Liver (tissue), 9 donors: ENCODE results near the gene RAB11A. TPM values are rescaled to one million over a fixed set of nuclear protein-coding genes. Genes with fewer than 3 reads are reported as not detected.

Source experiments
- DNase-seq: peaks from one replicate; pipeline ENCODE4 v3.0.0-alpha.2; 2017; ENCODE audit warnings: low spot score
- H3K27ac ChIP-seq, 2 donors: one replicate each; pipeline ENCODE4 v1.7.0; 2013; ENCODE audit warnings: inconsistent platforms in 2 of 2, low read length in 2 of 2, control low read depth in 1 of 2, low read depth in 1 of 2, mild to moderate bottlenecking in 1 of 2
- H3K27me3 ChIP-seq, 4 donors: one replicate each; pipeline versions ENCODE4 v1.6.1 to v1.7.0; 2013; ENCODE audit warnings: low read length in 3 of 4, inconsistent platforms in 1 of 4, mild to moderate bottlenecking in 1 of 4, moderate library complexity in 1 of 4; ENCODE audit not compliant: control insufficient read depth in 4 of 4, insufficient read depth in 4 of 4
- H3K36me3 ChIP-seq, 4 donors: one replicate each; pipeline versions ENCODE4 v1.6.1 to v1.7.0; 2013; ENCODE audit warnings: low read length in 3 of 4, mild to moderate bottlenecking in 3 of 4, low read depth in 1 of 4, moderate library complexity in 1 of 4; ENCODE audit not compliant: control insufficient read depth in 4 of 4, insufficient read depth in 3 of 4
- H3K4me1 ChIP-seq, 4 donors: one replicate each; pipeline versions ENCODE4 v1.6.1 to v1.7.0; 2013; ENCODE audit warnings: low read length in 3 of 4, mild to moderate bottlenecking in 3 of 4, moderate library complexity in 1 of 4; ENCODE audit not compliant: control insufficient read depth in 4 of 4, insufficient read depth in 4 of 4
- H3K4me3 ChIP-seq, 3 donors: one replicate each; pipeline versions ENCODE4 v1.6.1 to v1.7.0; 2013; ENCODE audit warnings: low read length in 3 of 3, control low read depth in 1 of 3, low read depth in 1 of 3, mild to moderate bottlenecking in 1 of 3
- H3K9ac ChIP-seq, 2 donors: one replicate each; pipeline ENCODE4 v1.7.0; 2013; ENCODE audit warnings: low read length in 2 of 2, mild to moderate bottlenecking in 2 of 2, moderate library complexity in 2 of 2, control low read depth in 1 of 2, low read depth in 1 of 2
- H3K9me3 ChIP-seq, 4 donors: one replicate each; pipeline versions ENCODE4 v1.6.1 to v1.7.0; 2013; ENCODE audit warnings: low read length in 3 of 4; ENCODE audit not compliant: control insufficient read depth in 4 of 4
- EGR1 ChIP-seq, 2 donors: IDR thresholded peaks; 2 replicates each; pipeline ENCODE4 v1.6.1; 2016 to 2018; ENCODE audit warnings: antibody characterized with exemption in 2 of 2, low read depth in 2 of 2
- FOXA1 ChIP-seq: IDR thresholded peaks from 2 replicates; pipeline ENCODE4 v1.6.1; 2016; ENCODE audit warnings: antibody characterized with exemption
- FOXA2 ChIP-seq: IDR thresholded peaks from 2 replicates; pipeline ENCODE4 v1.6.1; 2016; ENCODE audit warnings: antibody characterized with exemption
- GABPA ChIP-seq, 2 donors: IDR thresholded peaks in 1 of 2; conservative IDR thresholded peaks in 1 of 2; 2 replicates each; pipeline ENCODE4 v1.6.1; 2016; ENCODE audit warnings: antibody characterized with exemption in 2 of 2, mild to moderate bottlenecking in 1 of 2, moderate library complexity in 1 of 2
- HNF4A ChIP-seq, 2 donors: conservative IDR thresholded peaks; 2 replicates each; pipeline ENCODE4 v1.6.1; 2016; ENCODE audit warnings: antibody characterized with exemption in 2 of 2, mild to moderate bottlenecking in 2 of 2
- HNF4G ChIP-seq: IDR thresholded peaks from 2 replicates; pipeline ENCODE4 v1.6.1; 2016; ENCODE audit warnings: antibody characterized with exemption
- JUND ChIP-seq, 2 donors: IDR thresholded peaks; 2 replicates each; pipeline ENCODE4 v1.6.1; 2016; ENCODE audit warnings: antibody characterized with exemption in 2 of 2
- NR2F2 ChIP-seq: IDR thresholded peaks from 2 replicates; pipeline ENCODE4 v1.6.1; 2016; ENCODE audit warnings: antibody characterized with exemption
- RXRA ChIP-seq, 2 donors: IDR thresholded peaks; 2 replicates each; pipeline ENCODE4 v1.6.1; 2017 to 2018; ENCODE audit warnings: antibody characterized with exemption in 2 of 2, mild to moderate bottlenecking in 1 of 2
- SP1 ChIP-seq: IDR thresholded peaks from 2 replicates; pipeline ENCODE4 v1.6.1; 2018; ENCODE audit warnings: antibody characterized with exemption, mild to moderate bottlenecking
- YY1 ChIP-seq: IDR thresholded peaks from 2 replicates; pipeline ENCODE4 v1.6.1; 2016; ENCODE audit warnings: antibody characterized with exemption, mild to moderate bottlenecking
- WGBS: extraction: QIAGEN DNeasy Blood & Tissue Kit; methylation state at CpG from one replicate; pipeline ENCODE4 v1.1.7; 2013; 5-methylcytosine and 5-hydroxymethylcytosine counted together
- polyA plus RNA-seq, 2 donors: library from polyadenylated mRNA; stranded (reverse) in 1 of 2; unstranded in 1 of 2; fragments of 200-250 nt in 1 of 2; fragments of >200 nt in 1 of 2; fragmentation: Nextera tagmentation in 1 of 2; extraction: Ambion mirVana in 1 of 2; gene quantifications; one replicate each; pipeline versions ENCODE4 v1.2.1 to v1.2.3, GENCODE V29; 2013 to 2015
- total RNA-seq, 2 donors: library from RNA; depleted of rRNA; stranded (reverse); fragments of >200 nt; gene quantifications; one replicate each; pipeline ENCODE4 v1.2.3, GENCODE V29; 2014
- TF ChIP-seq, protein P1 (sequence below): IDR thresholded peaks from 2 replicates; pipeline ENCODE4 v1.6.1; 2016; ENCODE audit warnings: antibody characterized with exemption
- TF ChIP-seq, protein P2 (sequence below): fragments of 150-350 bp; IDR thresholded peaks from 2 replicates; pipeline ENCODE4 v1.5.1; 2017; ENCODE audit warnings: improper control_type of control experiment, low read depth, low read length; ENCODE audit not compliant: missing input control
- TF ChIP-seq, protein P3 (sequence below): IDR thresholded peaks from 2 replicates; pipeline ENCODE4 v1.6.1; 2016; ENCODE audit warnings: antibody characterized with exemption
- TF ChIP-seq, protein P4 (sequence below): IDR thresholded peaks from 2 replicates; pipeline ENCODE4 v1.6.1; 2016; ENCODE audit warnings: antibody characterized with exemption, mild to moderate bottlenecking
- donor health status: healthy.
- donor health status: healthy.
- donor health status: healthy.
- donor health status: healthy.
- donor health status: healthy.

Gene RAB11A
- total and polyA plus RNA-seq, 4 donors = 40.6 to 100 (median 81.7) TPM

DNA sequence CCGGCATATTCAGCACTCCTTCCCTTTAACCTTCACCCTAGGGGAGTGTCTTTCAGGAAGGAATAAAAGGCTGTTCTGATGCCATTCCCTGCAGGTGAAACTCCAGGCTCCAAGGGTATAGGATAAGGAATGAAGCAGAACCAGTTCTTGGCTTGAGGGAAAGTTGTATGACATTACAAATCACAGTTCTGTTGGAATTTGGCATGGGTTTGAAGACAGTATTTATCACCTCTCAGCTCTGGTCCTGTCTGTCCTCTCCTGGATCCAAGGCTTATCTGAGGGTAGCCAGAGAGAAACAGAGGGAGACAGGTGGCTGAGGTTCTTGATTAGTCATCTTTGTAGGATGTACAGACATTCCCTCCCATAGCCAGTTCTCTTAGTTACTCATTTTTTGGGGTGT, 37.1 kb downstream of the RAB11A start:
- H3K4me3 ChIP-seq = no peak overlapping the region
- DNase-seq = no peak
- no peaks in the 10 kb centered on the region for H3K9me3 ChIP-seq
- no peak overlapping the region for H3K27ac ChIP-seq
- H3K9ac ChIP-seq = no peak overlapping the region
- WGBS = 86% methylated on average over 1 of the region's 1 CpG
- H3K36me3 ChIP-seq = peaks cover 0 to 23% (median 5%) of the 10 kb centered on the region in 4 donors
- H3K27me3 ChIP-seq = no peaks in the 10 kb centered on the region
- TF ChIP-seq, protein P1, sequence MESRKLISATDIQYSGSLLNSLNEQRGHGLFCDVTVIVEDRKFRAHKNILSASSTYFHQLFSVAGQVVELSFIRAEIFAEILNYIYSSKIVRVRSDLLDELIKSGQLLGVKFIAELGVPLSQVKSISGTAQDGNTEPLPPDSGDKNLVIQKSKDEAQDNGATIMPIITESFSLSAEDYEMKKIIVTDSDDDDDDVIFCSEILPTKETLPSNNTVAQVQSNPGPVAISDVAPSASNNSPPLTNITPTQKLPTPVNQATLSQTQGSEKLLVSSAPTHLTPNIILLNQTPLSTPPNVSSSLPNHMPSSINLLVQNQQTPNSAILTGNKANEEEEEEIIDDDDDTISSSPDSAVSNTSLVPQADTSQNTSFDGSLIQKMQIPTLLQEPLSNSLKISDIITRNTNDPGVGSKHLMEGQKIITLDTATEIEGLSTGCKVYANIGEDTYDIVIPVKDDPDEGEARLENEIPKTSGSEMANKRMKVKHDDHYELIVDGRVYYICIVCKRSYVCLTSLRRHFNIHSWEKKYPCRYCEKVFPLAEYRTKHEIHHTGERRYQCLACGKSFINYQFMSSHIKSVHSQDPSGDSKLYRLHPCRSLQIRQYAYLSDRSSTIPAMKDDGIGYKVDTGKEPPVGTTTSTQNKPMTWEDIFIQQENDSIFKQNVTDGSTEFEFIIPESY = no peak
- TF ChIP-seq, protein P2, sequence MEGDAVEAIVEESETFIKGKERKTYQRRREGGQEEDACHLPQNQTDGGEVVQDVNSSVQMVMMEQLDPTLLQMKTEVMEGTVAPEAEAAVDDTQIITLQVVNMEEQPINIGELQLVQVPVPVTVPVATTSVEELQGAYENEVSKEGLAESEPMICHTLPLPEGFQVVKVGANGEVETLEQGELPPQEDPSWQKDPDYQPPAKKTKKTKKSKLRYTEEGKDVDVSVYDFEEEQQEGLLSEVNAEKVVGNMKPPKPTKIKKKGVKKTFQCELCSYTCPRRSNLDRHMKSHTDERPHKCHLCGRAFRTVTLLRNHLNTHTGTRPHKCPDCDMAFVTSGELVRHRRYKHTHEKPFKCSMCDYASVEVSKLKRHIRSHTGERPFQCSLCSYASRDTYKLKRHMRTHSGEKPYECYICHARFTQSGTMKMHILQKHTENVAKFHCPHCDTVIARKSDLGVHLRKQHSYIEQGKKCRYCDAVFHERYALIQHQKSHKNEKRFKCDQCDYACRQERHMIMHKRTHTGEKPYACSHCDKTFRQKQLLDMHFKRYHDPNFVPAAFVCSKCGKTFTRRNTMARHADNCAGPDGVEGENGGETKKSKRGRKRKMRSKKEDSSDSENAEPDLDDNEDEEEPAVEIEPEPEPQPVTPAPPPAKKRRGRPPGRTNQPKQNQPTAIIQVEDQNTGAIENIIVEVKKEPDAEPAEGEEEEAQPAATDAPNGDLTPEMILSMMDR = no peak
- TF ChIP-seq FOXA2 (no peak), YY1 (no peak), EGR1 (IDR thresholded peaks at IDR 0.05; ENCODE audit: low read depth in 2 of 2) (no peak), HNF4A (conservative IDR thresholded peaks at IDR 0.05) (no peak), SP1 (no peak), NR2F2 (no peak), JUND (IDR thresholded peaks at IDR 0.05) (no peak), HNF4G (no peak), RXRA (IDR thresholded peaks at IDR 0.05) (no peak), FOXA1 (no peak), GABPA (IDR thresholded peaks at IDR 0.05 in 1 of 2, conservative IDR thresholded peaks at IDR 0.05 in 1 of 2) (no peak)
- TF ChIP-seq, protein P3, sequence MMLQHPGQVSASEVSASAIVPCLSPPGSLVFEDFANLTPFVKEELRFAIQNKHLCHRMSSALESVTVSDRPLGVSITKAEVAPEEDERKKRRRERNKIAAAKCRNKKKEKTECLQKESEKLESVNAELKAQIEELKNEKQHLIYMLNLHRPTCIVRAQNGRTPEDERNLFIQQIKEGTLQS = no peak
- TF ChIP-seq, protein P4, sequence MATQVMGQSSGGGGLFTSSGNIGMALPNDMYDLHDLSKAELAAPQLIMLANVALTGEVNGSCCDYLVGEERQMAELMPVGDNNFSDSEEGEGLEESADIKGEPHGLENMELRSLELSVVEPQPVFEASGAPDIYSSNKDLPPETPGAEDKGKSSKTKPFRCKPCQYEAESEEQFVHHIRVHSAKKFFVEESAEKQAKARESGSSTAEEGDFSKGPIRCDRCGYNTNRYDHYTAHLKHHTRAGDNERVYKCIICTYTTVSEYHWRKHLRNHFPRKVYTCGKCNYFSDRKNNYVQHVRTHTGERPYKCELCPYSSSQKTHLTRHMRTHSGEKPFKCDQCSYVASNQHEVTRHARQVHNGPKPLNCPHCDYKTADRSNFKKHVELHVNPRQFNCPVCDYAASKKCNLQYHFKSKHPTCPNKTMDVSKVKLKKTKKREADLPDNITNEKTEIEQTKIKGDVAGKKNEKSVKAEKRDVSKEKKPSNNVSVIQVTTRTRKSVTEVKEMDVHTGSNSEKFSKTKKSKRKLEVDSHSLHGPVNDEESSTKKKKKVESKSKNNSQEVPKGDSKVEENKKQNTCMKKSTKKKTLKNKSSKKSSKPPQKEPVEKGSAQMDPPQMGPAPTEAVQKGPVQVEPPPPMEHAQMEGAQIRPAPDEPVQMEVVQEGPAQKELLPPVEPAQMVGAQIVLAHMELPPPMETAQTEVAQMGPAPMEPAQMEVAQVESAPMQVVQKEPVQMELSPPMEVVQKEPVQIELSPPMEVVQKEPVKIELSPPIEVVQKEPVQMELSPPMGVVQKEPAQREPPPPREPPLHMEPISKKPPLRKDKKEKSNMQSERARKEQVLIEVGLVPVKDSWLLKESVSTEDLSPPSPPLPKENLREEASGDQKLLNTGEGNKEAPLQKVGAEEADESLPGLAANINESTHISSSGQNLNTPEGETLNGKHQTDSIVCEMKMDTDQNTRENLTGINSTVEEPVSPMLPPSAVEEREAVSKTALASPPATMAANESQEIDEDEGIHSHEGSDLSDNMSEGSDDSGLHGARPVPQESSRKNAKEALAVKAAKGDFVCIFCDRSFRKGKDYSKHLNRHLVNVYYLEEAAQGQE = no peak
- H3K4me1 ChIP-seq = no peaks in the 10 kb centered on the region

DNA sequence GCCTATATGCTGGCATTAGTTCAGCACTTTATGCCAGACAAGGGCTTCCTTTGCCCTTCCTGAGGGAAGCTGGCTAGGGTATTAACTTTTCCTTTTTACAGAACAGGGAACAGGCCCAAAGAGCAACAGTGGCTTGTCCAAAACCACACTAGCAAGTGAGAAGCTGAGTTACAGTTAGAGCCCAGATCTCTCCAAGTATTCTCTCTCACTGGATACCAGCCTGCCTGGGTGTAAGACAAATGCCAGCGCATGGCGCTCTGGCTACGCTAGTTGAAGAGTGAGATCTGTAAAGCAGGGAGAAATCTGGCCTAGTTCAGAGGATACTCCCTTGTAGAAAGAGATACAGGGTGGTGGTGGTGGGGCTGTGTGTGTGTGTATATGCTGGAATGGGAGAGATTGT, 38.4 kb downstream of the RAB11A start:
- DNase-seq = no peak
- H3K36me3 ChIP-seq = peaks cover 0 to 23% (median 4%) of the 10 kb centered on the region in 4 donors
- H3K9me3 ChIP-seq = no peaks in the 10 kb centered on the region
- no peaks in the 10 kb centered on the region for H3K27me3 ChIP-seq
- no peak overlapping the region for H3K27ac ChIP-seq
- H3K4me1 ChIP-seq = no peaks in the 10 kb centered on the region
- WGBS = 98% methylated on average over 3 of the region's 3 CpGs
- no peak overlapping the region for H3K4me3 ChIP-seq
- TF ChIP-seq GABPA (IDR thresholded peaks at IDR 0.05 in 1 of 2, conservative IDR thresholded peaks at IDR 0.05 in 1 of 2) = no peak
- TF ChIP-seq HNF4G = no peak
- H3K9ac ChIP-seq = no peak overlapping the region
